Activated T-cell treated with anti-CD3 and anti-CD28 coated beads, Interleukin-2, amount 50 U/mL, for 72 hours (primary cell): ENCODE data around the gene SMURF1. TPM values are rescaled to one million over a fixed set of nuclear protein-coding genes. Genes with fewer than 3 reads are reported as not detected.

ENCODE experiments used
- ATAC-seq, 2 donors: fragments of 150-1000 bp; cut with Tn5 transposase; replicated peaks in 1 of 2; 2 replicates each; pipeline ENCODE4 v1.10.0; 2021; ENCODE audit warnings: moderate library complexity in 2 of 2, mild to moderate bottlenecking in 1 of 2
- DNase-seq, 2 donors: peaks; one replicate each; pipeline ENCODE4 v3.0.0; 2021 to 2022; ENCODE audit warnings: mixed read lengths in 1 of 2
- H3K27ac Mint-ChIP-seq: one replicate; pipeline ENCODE4 v1.8.0; 2022; ENCODE audit warnings: mild to moderate bottlenecking, moderate library complexity, mixed read lengths
- H3K27me3 Mint-ChIP-seq: one replicate; pipeline ENCODE4 v1.8.0; 2022; ENCODE audit warnings: low read depth, mixed read lengths
- H3K36me3 Mint-ChIP-seq, 2 donors: one replicate each; pipeline ENCODE4 v1.8.0; 2022; ENCODE audit warnings: mixed read lengths in 2 of 2, mild to moderate bottlenecking in 1 of 2; ENCODE audit not compliant: insufficient read depth in 2 of 2
- H3K4me1 Mint-ChIP-seq: one replicate; pipeline ENCODE4 v1.8.0; 2022; ENCODE audit warnings: low read depth, mixed read lengths
- H3K4me3 Mint-ChIP-seq, 2 donors: one replicate each; pipeline ENCODE4 v1.8.0; 2022; ENCODE audit warnings: mild to moderate bottlenecking in 2 of 2, mixed read lengths in 2 of 2, moderate library complexity in 2 of 2
- H3K9me3 Mint-ChIP-seq, 2 donors: one replicate each; pipeline ENCODE4 v1.8.0; 2022; ENCODE audit warnings: mixed read lengths in 2 of 2
- total RNA-seq, 2 donors: library from RNA; stranded (reverse); gene quantifications; one replicate each; pipeline ENCODE4 v1.2.3, GENCODE V29; 2022

SMURF1 gene
- total RNA-seq, 2 donors from 2014 or later: 15.9 to 18.8 TPM

DNA sequence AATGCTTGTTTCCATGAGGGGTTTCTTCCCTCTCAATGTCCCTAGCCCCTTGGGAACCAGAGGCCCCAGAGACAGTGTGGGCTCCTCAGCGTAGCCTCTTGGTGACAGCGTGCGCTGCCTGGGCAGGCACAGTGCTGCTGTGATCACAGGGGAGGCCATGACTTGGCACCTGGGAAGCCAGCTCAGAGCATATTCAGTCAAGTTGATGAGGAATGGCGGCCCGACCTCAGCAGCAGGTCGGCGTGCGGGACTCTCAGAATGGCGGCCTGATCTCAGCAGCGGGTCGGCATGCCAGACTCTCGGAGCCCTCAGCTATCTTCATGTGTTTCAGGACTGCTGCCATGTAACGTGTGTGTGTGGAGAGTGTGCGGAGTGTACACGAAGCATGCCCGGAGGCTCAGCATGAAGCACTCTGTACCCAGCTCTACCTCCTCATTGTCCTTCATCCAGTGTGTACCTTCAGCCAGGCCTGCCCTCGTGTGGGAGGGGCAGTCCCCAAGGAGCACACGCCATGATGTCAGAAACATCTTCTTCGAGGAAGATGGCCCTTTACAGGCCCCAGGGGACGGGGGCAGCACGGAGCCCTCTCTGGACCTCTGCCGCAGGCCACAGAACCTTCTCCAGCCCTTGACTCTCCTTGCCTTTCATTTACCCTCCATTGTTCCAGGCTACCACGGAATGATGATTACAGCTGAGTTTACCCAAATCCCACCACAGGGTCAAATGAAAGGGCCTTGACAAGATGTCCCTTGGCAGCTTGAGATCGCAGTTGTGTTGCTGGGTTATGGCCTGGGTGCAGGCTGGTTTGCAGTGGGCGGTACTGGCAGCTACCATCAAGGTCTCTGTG, 130.4 kb downstream of the SMURF1 start:
- no peak for DNase-seq
- ATAC-seq: peak in 1 of 2 donors; percentile 31
- Mint-ChIP-seq H3K4me1 (peaks cover 6% of the 10 kb centered on the region), H3K9me3 (peaks cover 0 to 2% of the 10 kb centered on the region in 2 donors), H3K36me3 (peaks cover 21 to 47% of the 10 kb centered on the region in 2 donors), H3K4me3 (no peak overlapping the region), H3K27me3 (no peaks in the 10 kb centered on the region), H3K27ac (no peak overlapping the region)

DNA sequence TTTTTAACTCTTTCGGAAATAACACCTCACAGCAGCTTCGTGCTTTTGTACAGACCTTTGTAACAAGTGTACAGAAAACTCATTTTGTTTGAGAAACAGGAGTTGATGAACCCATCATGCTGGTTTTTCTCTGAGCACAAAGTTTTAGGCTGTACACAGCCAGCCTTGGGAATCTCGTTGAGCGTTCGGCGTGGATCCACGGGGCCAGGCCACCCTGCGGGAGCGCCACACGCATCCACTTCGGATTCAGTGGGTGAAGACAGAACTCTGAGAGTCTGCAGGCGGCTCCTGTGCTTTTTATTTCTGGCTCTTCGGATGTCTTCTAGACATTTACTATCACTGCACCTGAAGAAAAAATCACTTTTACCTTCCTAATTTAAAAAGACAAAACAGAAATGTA, 131.2 kb downstream of the SMURF1 start:
- Mint-ChIP-seq H3K27me3 (no peaks in the 10 kb centered on the region), H3K36me3 (peaks cover 21 to 45% of the 10 kb centered on the region in 2 donors), H3K4me1 (peaks cover 6% of the 10 kb centered on the region), H3K4me3 (no peak overlapping the region), H3K27ac (no peak overlapping the region), H3K9me3 (peaks cover 0 to 2% of the 10 kb centered on the region in 2 donors)
- DNase-seq: no peak
- ATAC-seq: no peak

DNA sequence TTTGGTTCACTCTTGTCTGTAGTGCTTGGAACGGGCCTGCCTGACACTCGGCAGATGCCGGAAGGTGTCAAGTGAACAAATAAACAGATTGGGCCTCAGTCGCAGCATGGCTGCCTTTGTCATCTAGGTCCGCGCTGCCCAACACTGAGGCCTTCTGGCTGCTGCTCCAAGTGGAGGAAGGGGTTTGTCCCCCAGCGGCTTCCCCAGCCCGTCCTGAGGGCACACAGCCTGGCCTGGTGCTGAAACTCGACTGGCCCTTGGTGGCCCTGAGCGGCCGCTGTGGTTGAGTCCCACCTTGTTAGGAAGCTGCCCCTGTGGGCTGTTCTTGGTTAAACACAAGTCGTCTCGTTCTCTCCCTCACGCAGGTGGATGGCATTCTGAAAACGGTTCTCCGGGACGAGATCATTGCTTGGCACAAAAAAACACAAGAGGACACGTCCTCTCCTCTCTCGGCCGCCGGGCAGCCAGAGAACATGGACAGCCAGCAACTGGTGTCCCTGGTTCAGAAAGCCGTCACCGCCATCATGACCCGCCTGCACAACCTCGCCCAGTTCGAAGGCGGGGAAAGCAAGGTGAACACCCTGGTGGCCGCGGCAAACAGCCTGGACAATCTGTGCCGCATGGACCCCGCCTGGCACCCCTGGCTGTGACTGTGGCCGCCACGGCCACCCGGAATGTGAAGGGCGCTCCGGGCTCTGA, 132.1 kb downstream of the SMURF1 start:
- H3K27me3 Mint-ChIP-seq: no peaks in the 10 kb centered on the region

DNA sequence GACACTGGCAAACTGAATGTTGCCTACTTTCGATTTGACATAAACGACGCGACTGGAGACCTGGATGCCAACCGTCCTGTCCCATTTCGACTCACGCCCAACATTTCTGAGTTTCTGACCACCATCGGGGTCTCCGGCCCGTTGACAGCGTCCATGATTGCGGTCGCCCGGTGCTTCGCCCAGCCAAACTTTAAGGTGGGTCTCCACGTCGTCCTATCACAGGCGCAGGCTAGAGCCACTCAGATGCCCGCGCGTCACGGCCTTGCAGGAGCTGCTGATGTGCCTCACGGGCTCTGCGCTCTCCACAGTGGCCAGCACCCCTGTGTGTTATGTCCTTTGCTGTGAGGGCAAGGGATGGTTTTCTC, 132.6 kb downstream of the SMURF1 start:
- Mint-ChIP-seq H3K4me1 (peaks cover 4% of the 10 kb centered on the region), H3K27ac (peak overlapping the region; percentile 63), H3K4me3 (no peak overlapping the region), H3K27me3 (no peaks in the 10 kb centered on the region), H3K36me3 (peaks cover 21 to 39% of the 10 kb centered on the region in 2 donors), H3K9me3 (peaks cover 0 to 2% of the 10 kb centered on the region in 2 donors)
- ATAC-seq (no peak), DNase-seq (no peak)

More for the DNA sequence above, 132.1 kb downstream of the SMURF1 start:
- no peak for DNase-seq
- ATAC-seq: no peak
- Mint-ChIP-seq H3K9me3 (peaks cover 0 to 2% of the 10 kb centered on the region in 2 donors), H3K4me3 (no peak overlapping the region), H3K27ac (no peak overlapping the region), H3K4me1 (peaks cover 6% of the 10 kb centered on the region), H3K36me3 (peaks cover 21 to 40% of the 10 kb centered on the region in 2 donors)

DNA sequence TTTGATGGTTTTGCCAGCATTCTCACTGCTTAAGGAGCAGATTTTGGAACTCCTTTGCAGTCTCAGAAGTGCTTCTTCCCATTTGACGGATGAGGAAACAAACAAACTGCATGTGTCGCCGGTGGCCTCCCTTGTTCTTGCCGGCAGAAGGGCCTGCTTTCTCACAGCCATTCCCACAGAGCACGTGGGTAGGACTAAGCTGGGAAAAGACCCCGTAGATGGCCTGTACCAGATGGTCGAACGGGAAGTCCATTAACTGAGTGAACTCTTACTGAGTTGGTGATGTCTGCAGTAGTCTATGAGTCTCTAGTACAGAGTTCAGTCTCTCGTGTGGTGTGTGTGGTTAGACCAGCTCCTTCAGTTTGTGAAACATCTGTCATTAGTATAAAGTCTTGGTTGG, 133.6 kb downstream of the SMURF1 start:
- DNase-seq (no peak), ATAC-seq (no peak)
- Mint-ChIP-seq H3K36me3 (peaks cover 17 to 32% of the 10 kb centered on the region in 2 donors), H3K4me1 (no peaks in the 10 kb centered on the region), H3K9me3 (no peaks in the 10 kb centered on the region), H3K27ac (peak overlapping the region; percentile 20), H3K27me3 (no peaks in the 10 kb centered on the region), H3K4me3 (no peak overlapping the region)

DNA sequence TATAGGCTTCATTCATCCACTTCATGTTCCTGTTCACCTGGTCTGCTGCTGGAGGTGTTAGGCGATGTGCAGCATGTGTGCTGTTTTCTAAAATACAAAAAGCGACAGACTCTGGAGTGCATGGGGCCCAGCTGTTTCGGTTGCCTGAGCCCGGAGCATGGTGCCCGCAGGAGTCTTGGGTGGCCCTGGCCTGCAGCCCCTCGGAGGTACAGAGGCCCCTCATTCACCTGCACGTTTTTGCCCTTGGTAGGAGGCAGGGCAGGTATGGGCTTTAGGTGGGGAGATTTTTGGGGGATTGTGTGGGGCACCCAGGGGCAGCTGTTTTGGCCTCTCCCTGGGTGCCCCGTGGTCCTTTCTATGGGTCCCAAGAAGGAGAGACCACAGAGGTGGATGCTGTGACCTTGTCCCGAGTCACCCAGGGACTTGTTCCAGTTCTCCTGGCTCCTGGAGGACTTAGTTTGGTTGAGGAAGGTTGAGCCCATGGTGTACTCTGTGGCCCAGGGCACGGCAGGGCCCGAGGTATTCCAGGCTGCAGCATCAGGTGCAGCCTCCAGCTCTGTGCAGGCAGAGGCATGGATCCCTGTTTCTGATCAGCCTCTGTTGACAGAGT, 134.9 kb downstream of the SMURF1 start:
- no peak overlapping the region for H3K4me3 Mint-ChIP-seq
- peaks cover 9 to 26% of the 10 kb centered on the region in 2 donors for H3K36me3 Mint-ChIP-seq
- ATAC-seq (no peak), DNase-seq (no peak)
- H3K9me3 Mint-ChIP-seq: no peaks in the 10 kb centered on the region
- H3K27me3 Mint-ChIP-seq: no peaks in the 10 kb centered on the region
- peak overlapping the region; percentile 16 for H3K27ac Mint-ChIP-seq
- no peaks in the 10 kb centered on the region for H3K4me1 Mint-ChIP-seq

DNA sequence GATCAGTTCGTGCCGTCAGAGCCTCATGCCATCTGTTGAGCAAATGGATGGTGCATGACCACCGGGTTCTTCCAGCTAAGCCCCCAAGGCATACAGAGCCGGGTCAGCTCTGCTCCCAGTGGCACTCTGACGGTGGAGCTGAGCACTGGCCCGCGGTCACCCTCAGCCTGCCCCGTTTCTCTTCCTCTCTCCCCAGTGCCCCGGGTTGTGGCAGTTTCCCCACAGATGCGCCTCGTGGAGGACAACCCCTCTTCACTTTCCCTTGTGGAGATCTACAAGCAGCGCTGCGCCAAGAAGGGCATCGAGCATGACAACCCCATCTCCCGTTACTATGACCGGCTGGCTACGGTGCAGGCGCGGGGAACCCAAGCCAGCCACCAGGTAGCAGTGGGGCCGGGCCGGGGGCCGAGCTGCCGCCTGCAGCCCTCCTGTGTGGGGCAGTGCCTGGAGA, 135.7 kb downstream of the SMURF1 start:
- Mint-ChIP-seq H3K27me3 (no peaks in the 10 kb centered on the region), H3K9me3 (no peaks in the 10 kb centered on the region), H3K27ac (no peak overlapping the region), H3K36me3 (peaks cover 9 to 26% of the 10 kb centered on the region in 2 donors), H3K4me3 (no peak overlapping the region), H3K4me1 (no peaks in the 10 kb centered on the region)
- ATAC-seq (no peak), DNase-seq (no peak)

DNA sequence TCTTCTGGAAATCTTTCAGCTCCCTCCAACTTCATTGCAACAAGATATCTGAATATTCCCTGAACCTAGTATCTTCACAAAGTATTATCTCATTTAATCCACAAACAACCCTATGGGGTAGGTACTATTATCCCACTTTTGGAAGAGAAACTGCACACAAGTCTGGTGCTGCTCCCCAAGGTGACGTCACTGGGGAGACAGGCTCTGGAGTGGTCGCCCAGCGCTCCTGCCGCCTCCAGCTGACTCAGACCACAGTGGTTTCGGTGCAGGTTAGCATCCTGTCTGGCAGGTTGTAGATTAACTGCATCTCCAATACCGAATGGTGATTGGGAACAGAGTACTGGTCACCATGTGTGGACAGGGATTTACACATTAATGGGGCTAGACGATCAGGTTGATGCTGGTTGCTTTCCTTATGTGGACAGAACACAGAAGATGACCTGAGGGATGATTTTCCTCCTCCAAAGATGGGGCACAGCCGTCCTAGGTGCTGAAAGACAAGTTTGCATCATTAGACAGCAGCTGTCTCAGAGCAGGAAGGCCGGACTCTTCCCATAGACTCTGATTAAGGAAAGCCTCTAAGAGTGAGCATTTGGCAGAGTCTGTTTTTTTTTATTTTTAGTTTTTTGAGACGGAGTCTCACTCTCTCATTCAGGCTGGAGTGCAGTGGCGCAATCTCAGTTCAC, 137.0 kb downstream of the SMURF1 start:
- Mint-ChIP-seq H3K4me1 (no peaks in the 10 kb centered on the region), H3K27me3 (no peaks in the 10 kb centered on the region), H3K36me3 (peaks cover 7 to 22% of the 10 kb centered on the region in 2 donors), H3K4me3 (no peak overlapping the region), H3K27ac (no peak overlapping the region), H3K9me3 (no peaks in the 10 kb centered on the region)
- ATAC-seq (no peak), DNase-seq (no peak)

DNA sequence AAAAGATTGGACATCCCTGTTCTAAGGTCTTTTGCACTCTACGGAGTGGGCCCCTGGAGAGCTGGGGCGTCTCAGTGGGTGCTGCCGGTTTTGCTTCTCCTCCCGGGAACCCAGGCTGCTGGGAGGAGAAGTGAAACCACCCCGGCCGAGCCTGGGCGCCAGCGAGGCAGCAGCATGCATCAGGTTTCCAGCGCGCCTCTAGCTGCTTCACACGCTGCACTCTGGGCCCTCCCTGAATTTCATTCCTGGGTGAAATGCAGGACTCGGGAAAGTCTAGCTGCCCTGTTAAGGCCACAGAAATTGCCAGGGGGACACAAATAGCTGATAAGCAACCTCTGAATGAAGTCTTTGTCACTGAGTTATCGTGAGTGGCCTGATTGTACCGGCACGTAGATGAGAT, 138.1 kb downstream of the SMURF1 start:
- H3K36me3 Mint-ChIP-seq: peaks cover 5 to 16% of the 10 kb centered on the region in 2 donors
- DNase-seq (no peak), ATAC-seq (no peak)
- no peak overlapping the region for H3K27ac Mint-ChIP-seq
- no peaks in the 10 kb centered on the region for H3K27me3 Mint-ChIP-seq
- H3K9me3 Mint-ChIP-seq: no peaks in the 10 kb centered on the region
- H3K4me3 Mint-ChIP-seq: no peak overlapping the region
- H3K4me1 Mint-ChIP-seq: no peaks in the 10 kb centered on the region

DNA sequence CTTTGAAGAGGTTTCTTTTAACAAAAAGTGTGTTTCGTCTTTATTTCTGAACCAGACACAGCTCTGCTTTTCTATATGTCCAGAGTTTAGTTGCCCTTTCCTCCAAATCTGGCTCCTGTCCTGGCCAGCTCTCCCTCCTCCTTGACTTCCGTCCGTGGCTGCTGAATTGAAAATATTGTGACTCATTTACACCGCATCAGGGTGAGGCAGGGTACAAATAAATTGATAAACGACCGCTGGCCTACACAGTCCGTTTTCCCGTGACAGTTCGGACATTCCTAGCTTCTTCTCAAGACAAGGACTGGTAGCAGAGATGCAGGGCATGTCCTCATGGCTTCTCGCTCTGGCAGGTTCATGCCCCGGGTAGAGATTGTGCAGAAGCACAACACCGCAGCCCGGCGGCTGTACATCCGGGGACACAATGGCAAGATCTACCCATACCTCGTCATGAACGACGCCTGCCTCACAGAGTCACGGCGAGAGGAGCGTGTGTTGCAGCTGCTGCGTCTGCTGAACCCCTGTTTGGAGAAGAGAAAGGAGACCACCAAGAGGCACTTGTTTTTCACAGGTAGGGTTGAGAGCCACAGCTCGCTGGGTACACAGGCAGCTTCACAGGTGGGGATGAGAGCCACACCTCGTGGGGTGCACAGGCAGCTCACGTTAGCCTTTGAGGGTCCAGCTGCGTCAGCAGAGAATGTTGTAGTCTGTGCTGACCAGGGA, 139.0 kb downstream of the SMURF1 start:
- ATAC-seq: no peak
- DNase-seq: no peak
- no peaks in the 10 kb centered on the region for H3K4me1 Mint-ChIP-seq
- no peaks in the 10 kb centered on the region for H3K27me3 Mint-ChIP-seq
- no peak overlapping the region for H3K4me3 Mint-ChIP-seq
- no peak overlapping the region for H3K27ac Mint-ChIP-seq
- no peaks in the 10 kb centered on the region for H3K9me3 Mint-ChIP-seq
- peaks cover 0 to 10% of the 10 kb centered on the region in 2 donors for H3K36me3 Mint-ChIP-seq

DNA sequence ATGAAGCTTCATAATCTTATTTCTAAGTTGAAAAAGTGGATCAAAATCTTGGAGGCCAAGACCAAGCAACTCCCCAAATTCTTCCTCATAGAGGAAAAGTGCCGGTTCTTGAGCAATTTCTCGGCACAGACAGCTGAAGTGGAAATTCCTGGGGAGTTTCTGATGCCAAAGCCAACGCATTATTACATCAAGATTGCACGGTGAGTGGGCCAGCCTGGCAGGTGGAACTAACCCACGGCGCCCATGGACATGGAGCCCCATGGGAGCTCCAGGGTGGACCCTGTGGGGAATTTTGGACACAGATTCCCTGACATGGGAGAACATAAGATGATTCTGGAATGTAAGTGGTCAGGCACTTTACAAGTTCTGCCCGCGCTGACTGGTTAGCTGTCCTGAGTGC, 139.7 kb downstream of the SMURF1 start:
- no peaks in the 10 kb centered on the region for H3K27me3 Mint-ChIP-seq
- peaks cover 2 to 10% of the 10 kb centered on the region in 2 donors for H3K36me3 Mint-ChIP-seq
- H3K4me3 Mint-ChIP-seq: no peak overlapping the region
- no peaks in the 10 kb centered on the region for H3K9me3 Mint-ChIP-seq
- DNase-seq (no peak), ATAC-seq (no peak)
- no peak overlapping the region for H3K27ac Mint-ChIP-seq
- H3K4me1 Mint-ChIP-seq: no peaks in the 10 kb centered on the region

DNA sequence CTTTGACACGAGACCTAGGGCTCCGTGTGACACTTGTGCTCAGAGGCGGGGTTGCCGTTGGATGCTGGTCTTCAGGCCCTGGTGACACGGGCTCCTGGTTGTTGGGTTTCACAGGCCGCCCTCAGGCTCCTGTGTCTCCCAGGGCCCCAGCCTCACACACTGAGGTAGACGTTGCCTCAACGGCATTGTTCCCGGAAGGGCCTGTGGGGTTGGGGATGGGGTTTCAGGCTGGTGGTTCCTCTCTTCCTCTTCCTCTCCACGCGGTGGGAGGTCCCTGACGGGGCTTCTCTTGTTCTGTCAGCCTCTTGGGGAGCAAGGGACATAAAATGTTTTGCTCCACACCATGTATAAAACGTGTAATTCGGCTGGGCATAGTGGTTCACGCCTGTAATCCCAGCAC, 140.5 kb downstream of the SMURF1 start:
- Mint-ChIP-seq H3K4me3 (no peak overlapping the region), H3K36me3 (peaks cover 2 to 7% of the 10 kb centered on the region in 2 donors), H3K9me3 (no peaks in the 10 kb centered on the region), H3K4me1 (no peaks in the 10 kb centered on the region), H3K27ac (no peak overlapping the region), H3K27me3 (no peaks in the 10 kb centered on the region)
- no peak for ATAC-seq
- no peak for DNase-seq
